Tibial nerve (tissue), 4 donors: ENCODE measurements around the gene ALLC.
"Not testable (repeated sequence)": the region's sequence is repeated elsewhere in the genome, so short reads cannot be mapped to it uniquely, and the experiment has no call there.

Experiments used
- CTCF ChIP-seq, 5 experiments: fragments of 200-600 bp in 3 of 5; fragments of 450-650 bp in 2 of 5; sonication (generic) in 3 of 5; IDR thresholded peaks; one replicate each; pipeline ENCODE4 v1.5.1; 2016 to 2019; ENCODE audit warnings: antibody characterized with exemption in 5 of 5, mild to moderate bottlenecking in 3 of 5, moderate library complexity in 2 of 5
- EP300 ChIP-seq, 2 donors: sonication (generic); formaldehyde crosslinking; IDR thresholded peaks; one replicate each; pipeline ENCODE4 v1.6.1; 2017; ENCODE audit warnings: antibody characterized with exemption in 2 of 2, mild to moderate bottlenecking in 1 of 2
- POLR2A ChIP-seq, 2 donors: fragments of 450-650 bp; IDR thresholded peaks; one replicate each; pipeline ENCODE4 v1.6.1; 2017; ENCODE audit warnings: antibody characterized with exemption in 2 of 2, mild to moderate bottlenecking in 2 of 2, moderate library complexity in 2 of 2

- not testable (repeated sequence) for TF ChIP-seq CTCF, POLR2A, EP300 (IDR thresholded peaks at IDR 0.05)
Observed at GRCh38 chr2:3614743-3615142, 43.3 kb upstream of the ALLC start.
